IPS DF 4.7 (cell line): Measurements from ENCODE around the gene YWHAH.
"Not testable (repeated sequence)": the region's sequence is repeated elsewhere in the genome, so short reads cannot be mapped to it uniquely, and the experiment has no call there.

Experiments used
- DNase-seq: peaks from one replicate; pipeline ENCODE4 v3.0.0-alpha.2; 2013; ENCODE audit warnings: low spot score; ENCODE audit errors: extremely low read depth

The YWHAH gene

GRCh38 chr22:31980628-31981027 lies 36.3 kb downstream of the YWHAH start:
- DNase-seq = no peak

GRCh38 chr22:31981976-31982375 lies 37.6 kb downstream of the YWHAH start:
- not testable (repeated sequence) for DNase-seq

- DNase-seq = no peak
These were observed 39.7 kb downstream of the YWHAH start for GRCh38 chr22:31983911-31984656.

GRCh38 chr22:31987218-31987617 lies 42.9 kb downstream of the YWHAH start:
- no peak for DNase-seq

GRCh38 chr22:31991102-31991839 lies 46.9 kb downstream of the YWHAH start:
- DNase-seq = no peak

GRCh38 chr22:31995046-31995445 lies 50.7 kb downstream of the YWHAH start:
- DNase-seq = no peak

- no peak for DNase-seq
These were observed 51.5 kb downstream of the YWHAH start for GRCh38 chr22:31995807-31996206.

- no peak for DNase-seq
These were observed 54.5 kb downstream of the YWHAH start for GRCh38 chr22:31998784-31999385.

- no peak for DNase-seq
These were observed 55.8 kb downstream of the YWHAH start for GRCh38 chr22:32000181-32000580.

- DNase-seq = no peak
These were observed 61.1 kb downstream of the YWHAH start for GRCh38 chr22:32005453-32005852.
